H54 (cell line): ENCODE measurements around the gene ATXN7.

Experiments
- DNase-seq: peaks from one replicate; pipeline ENCODE4 v3.0.0; 2011; ENCODE audit warnings: low spot score, mixed read lengths; ENCODE audit not compliant: insufficient read length
- FAIRE-seq: peaks from 3 replicates; lab custom pipeline; 2011; peaks lifted over from hg19 to GRCh38; lab: Jason Lieb, UNC
- POLR2A ChIP-seq: IDR thresholded peaks from 2 replicates; pipeline ENCODE4 v1.6.1; 2011; ENCODE audit warnings: low read depth, mild to moderate bottlenecking, low read length

The ATXN7 gene

GRCh38 chr3:63875510-63875909, 11.8 kb downstream of the ATXN7 start:
- TF ChIP-seq POLR2A = no peak
- no peak for FAIRE-seq

GRCh38 chr3:63876260-63876659, 12.6 kb downstream of the ATXN7 start:
- FAIRE-seq = no peak
- no peak for TF ChIP-seq POLR2A

More at GRCh38 chr3:63875510-63875909, 11.8 kb downstream of the ATXN7 start:
- DNase-seq = no peak

GRCh38 chr3:63877737-63878393, 14.2 kb downstream of the ATXN7 start:
- FAIRE-seq (no peak), DNase-seq (no peak)
- no peak for TF ChIP-seq POLR2A

More at GRCh38 chr3:63876260-63876659, 12.6 kb downstream of the ATXN7 start:
- DNase-seq = no peak

- DNase-seq (no peak), FAIRE-seq (no peak)
- TF ChIP-seq POLR2A = no peak
These were observed 14.9 kb downstream of the ATXN7 start for GRCh38 chr3:63878394-63879060.

GRCh38 chr3:63880653-63881052, 17.0 kb downstream of the ATXN7 start:
- DNase-seq (no peak), FAIRE-seq (no peak)
- TF ChIP-seq POLR2A = no peak

- DNase-seq (no peak), FAIRE-seq (no peak)
- no peak for TF ChIP-seq POLR2A
These were observed 23.2 kb downstream of the ATXN7 start for GRCh38 chr3:63886858-63887257.

GRCh38 chr3:63891518-63891917, 27.9 kb downstream of the ATXN7 start:
- no peak for DNase-seq
- no peak for FAIRE-seq
- TF ChIP-seq POLR2A = no peak

GRCh38 chr3:63892773-63893352, 29.2 kb downstream of the ATXN7 start:
- DNase-seq (no peak), FAIRE-seq (no peak)
- TF ChIP-seq POLR2A = no peak

GRCh38 chr3:63895422-63896189, 31.9 kb downstream of the ATXN7 start:
- FAIRE-seq (no peak), DNase-seq (no peak)
- TF ChIP-seq POLR2A = no peak

GRCh38 chr3:63896332-63897030, 32.8 kb downstream of the ATXN7 start:
- DNase-seq = no peak
- FAIRE-seq = no peak
- no peak for TF ChIP-seq POLR2A

- FAIRE-seq = no peak
- TF ChIP-seq POLR2A = no peak
- DNase-seq = no peak
These were observed 36.3 kb downstream of the ATXN7 start for GRCh38 chr3:63900010-63900409.

- no peak for FAIRE-seq
- no peak for DNase-seq
- TF ChIP-seq POLR2A = no peak
These were observed 36.8 kb downstream of the ATXN7 start for GRCh38 chr3:63900459-63900858.
